ENCODE data around the gene FGF7. TPM values are rescaled to one million over a fixed set of nuclear protein-coding genes. Genes with fewer than 3 reads are reported as not detected.
"Not testable (repeated sequence)": the region's sequence is repeated elsewhere in the genome, so short reads cannot be mapped to it uniquely, and the experiment has no call there.

FGF7 gene
- total RNA-seq, 1 experiment from 2014 or later, result not detected

- H4K91ac ChIP-seq (ENCODE audit: insufficient read length, low read depth, low read length), result no peak overlapping the region
These were observed 84.2 kb downstream of the FGF7 start for GRCh38 chr15:49507261-49507660.

GRCh38 chr15:49512739-49513138 lies 89.7 kb downstream of the FGF7 start:
- not testable (repeated sequence) for H3K79me1 ChIP-seq (ENCODE audit: insufficient read depth, low read depth, low read length, poor library complexity, severe bottlenecking); H4K5ac ChIP-seq (ENCODE audit: insufficient read length, low read depth, low read length); H3K36me3 Mint-ChIP-seq (ENCODE audit: insufficient read depth in 1 of 3, low read depth in 3 of 3); H3K9me3 ChIP-seq (ENCODE audit: control insufficient read depth, low read depth, low read length); H4K8ac ChIP-seq (replicated peaks; ENCODE audit: insufficient read length, low read depth, low read length); H3K4me2 ChIP-seq (ENCODE audit: insufficient read depth, insufficient read length, low read length); H3K27ac ChIP-seq (ENCODE audit: insufficient read length, low read depth, low read length); H2BK15ac ChIP-seq (ENCODE audit: low read depth, low read length); H3T11ph ChIP-seq (ENCODE audit: low read length); H3K4me1 ChIP-seq (ENCODE audit: insufficient read depth, low read length); H2AK5ac ChIP-seq (ENCODE audit: insufficient read length, low read length); H3K27ac Mint-ChIP-seq; H2BK120ac ChIP-seq (ENCODE audit: low read depth, low read length, poor library complexity, severe bottlenecking); H3K4ac ChIP-seq (ENCODE audit: low read depth, low read length); H3K9me3 Mint-ChIP-seq; H3K23me2 ChIP-seq (ENCODE audit: insufficient read length, low read depth, low read length, poor library complexity, severe bottlenecking); H3K23ac ChIP-seq (ENCODE audit: insufficient read length, low read depth, low read length); H3K27me3 Mint-ChIP-seq (ENCODE audit: low read depth); H4K91ac ChIP-seq (ENCODE audit: insufficient read length, low read depth, low read length); H3K14ac ChIP-seq (ENCODE audit: insufficient read depth, low read length); H2AFZ ChIP-seq (ENCODE audit: low read length); H2BK5ac ChIP-seq (ENCODE audit: insufficient read length, low read length); H4K20me1 ChIP-seq (ENCODE audit: control insufficient read depth, insufficient read depth, insufficient read length); H3K56ac ChIP-seq (ENCODE audit: insufficient read length, low read depth, low read length); H3K4me1 Mint-ChIP-seq; DNase-seq; H3K4me3 Mint-ChIP-seq; H2BK20ac ChIP-seq (ENCODE audit: low read depth, low read length, poor library complexity, severe bottlenecking); H2BK12ac ChIP-seq (ENCODE audit: insufficient read length, low read depth, low read length); H3K18ac ChIP-seq (ENCODE audit: insufficient read length, low read depth, low read length); H3K9ac ChIP-seq (ENCODE audit: extremely low read depth, insufficient read length, low read length); H3K27me3 ChIP-seq (ENCODE audit: insufficient read depth, low read length); H3K79me2 ChIP-seq (ENCODE audit: insufficient read depth, low read length)
- no CpG with 5 or more reads among the region's 4 CpGs for WGBS (ENCODE audit: extremely low coverage, insufficient read length, low lambda C conversion rate)

More at GRCh38 chr15:49507261-49507660, 84.2 kb downstream of the FGF7 start:
- Histone ChIP-seq H3K79me2 (ENCODE audit: insufficient read depth, low read length) (no peaks in the 10 kb centered on the region), H4K5ac (ENCODE audit: insufficient read length, low read depth, low read length) (no peak overlapping the region), H3K14ac (ENCODE audit: insufficient read depth, low read length) (no peak overlapping the region), H3K79me1 (ENCODE audit: insufficient read depth, low read depth, low read length, poor library complexity, severe bottlenecking) (no peaks in the 10 kb centered on the region), H2AFZ (ENCODE audit: low read length) (no peak overlapping the region), H3K23ac (ENCODE audit: insufficient read length, low read depth, low read length) (no peak overlapping the region), H3K4me1 (ENCODE audit: insufficient read depth, low read length) (no peaks in the 10 kb centered on the region), H3K4ac (ENCODE audit: low read depth, low read length) (no peak overlapping the region), H2BK20ac (ENCODE audit: low read depth, low read length, poor library complexity, severe bottlenecking) (no peak overlapping the region), H2BK12ac (ENCODE audit: insufficient read length, low read depth, low read length) (no peak overlapping the region), H3K27me3 (ENCODE audit: insufficient read depth, low read length) (no peaks in the 10 kb centered on the region), H2BK15ac (ENCODE audit: low read depth, low read length) (no peak overlapping the region), H2AK5ac (ENCODE audit: insufficient read length, low read length) (no peak overlapping the region), H3K9me3 (ENCODE audit: control insufficient read depth, low read depth, low read length) (no peaks in the 10 kb centered on the region), H3K9ac (ENCODE audit: extremely low read depth, insufficient read length, low read length) (no peak overlapping the region), H3K4me2 (ENCODE audit: insufficient read depth, insufficient read length, low read length) (no peak overlapping the region), H2BK5ac (ENCODE audit: insufficient read length, low read length) (no peak overlapping the region), H2BK120ac (ENCODE audit: low read depth, low read length, poor library complexity, severe bottlenecking) (no peak overlapping the region), H3K23me2 (ENCODE audit: insufficient read length, low read depth, low read length, poor library complexity, severe bottlenecking) (no peaks in the 10 kb centered on the region), H4K8ac (replicated peaks; ENCODE audit: insufficient read length, low read depth, low read length) (no peak overlapping the region), H3K18ac (ENCODE audit: insufficient read length, low read depth, low read length) (no peak overlapping the region), H3T11ph (ENCODE audit: low read length) (no peak overlapping the region), H3K27ac (ENCODE audit: insufficient read length, low read depth, low read length) (no peak overlapping the region), H3K56ac (ENCODE audit: insufficient read length, low read depth, low read length) (no peak overlapping the region), H4K20me1 (ENCODE audit: control insufficient read depth, insufficient read depth, insufficient read length) (no peaks in the 10 kb centered on the region)
- WGBS (ENCODE audit: extremely low coverage, insufficient read length, low lambda C conversion rate), result no CpG with 5 or more reads among the region's 3 CpGs
- no peaks in the 10 kb centered on the region for H3K4me1 Mint-ChIP-seq
- no peak overlapping the region for H3K4me3 Mint-ChIP-seq
- H3K27me3 Mint-ChIP-seq (ENCODE audit: low read depth), result no peaks in the 10 kb centered on the region
- peaks cover 10 to 12% of the 10 kb centered on the region in 2 experiments for H3K9me3 Mint-ChIP-seq
- H3K27ac Mint-ChIP-seq, result no peak overlapping the region
- peaks cover 8 to 11% (median 10%) of the 10 kb centered on the region in 3 experiments; a peak in 6 of 7 replicates for H3K36me3 Mint-ChIP-seq (ENCODE audit: insufficient read depth in 1 of 3, low read depth in 3 of 3)
- no peak for DNase-seq
- no peak for TF ChIP-seq CTCF (conservative IDR thresholded peaks at IDR 0.05)
